Erythroblast (primary cell): ENCODE measurements around the gene CDS1.

ENCODE experiments used
- GATA1 ChIP-seq: IDR thresholded peaks from 2 replicates; pipeline ENCODE4 v1.6.1; 2011; ENCODE audit warnings: low read depth, mild to moderate bottlenecking, control low read depth, low read length, moderate library complexity
- POLR2A ChIP-seq: IDR thresholded peaks from 2 replicates; pipeline ENCODE4 v1.6.1; 2011; ENCODE audit warnings: mild to moderate bottlenecking, low read length

GRCh38 chr4:84678976-84679744, 96.2 kb downstream of the CDS1 start:
- no peak for TF ChIP-seq POLR2A
- TF ChIP-seq GATA1 = no peak
